Bronchial epithelial cell (primary cell): ENCODE data around the gene PRXL2B. TPM values are rescaled to one million over a fixed set of nuclear protein-coding genes. Genes with fewer than 3 reads are reported as not detected.
A peak's percentile ranks its signal among the peaks of the same experiment; 100 is the strongest.
"Not testable (repeated sequence)": the region's sequence is repeated elsewhere in the genome, so short reads cannot be mapped to it uniquely, and the experiment has no call there.

Experiments used
- DNase-seq: peaks from one replicate; pipeline ENCODE4 v3.0.0-alpha.2; 2010; ENCODE audit warnings: low read depth
- FAIRE-seq: peaks from 2 replicates; lab custom pipeline; 2011; peaks lifted over from hg19 to GRCh38; lab: Jason Lieb, UNC
- H3K27me3 ChIP-seq: 2 replicates; pipeline ENCODE4 v1.5.1; 2011; ENCODE audit warnings: low read length; ENCODE audit not compliant: control insufficient read depth, insufficient read depth
- H3K36me3 ChIP-seq: 2 replicates; pipeline ENCODE4 v1.5.1; 2011; ENCODE audit warnings: low read length; ENCODE audit not compliant: control insufficient read depth, insufficient read depth
- H3K4me3 ChIP-seq: 2 replicates; pipeline ENCODE4 v1.5.1; 2011; ENCODE audit warnings: mild to moderate bottlenecking, low read depth, low read length, control low read depth
- CTCF ChIP-seq: IDR thresholded peaks from 2 replicates; pipeline ENCODE4 v1.5.1; 2011; ENCODE audit warnings: mild to moderate bottlenecking, moderate library complexity, low read length, control low read depth, inconsistent platforms; ENCODE audit not compliant: insufficient read depth, severe bottlenecking
- total RNA-seq: library from RNA; depleted of rRNA; stranded (reverse); fragments of >200 nt; gene quantifications from 2 replicates; pipeline ENCODE4 v1.2.1, GENCODE V29; 2014

PRXL2B gene
- total RNA-seq, 1 donor from 2014 or later: 6.8 TPM

GRCh38 chr1:2551544-2551943, 35.0 kb upstream of the PRXL2B start:
- DNase-seq, H3K27me3 ChIP-seq, H3K4me3 ChIP-seq, FAIRE-seq, H3K36me3 ChIP-seq: not testable (repeated sequence)

- FAIRE-seq: no peak
- TF ChIP-seq CTCF: no peak
- no peak overlapping the region for H3K4me3 ChIP-seq
- no peaks in the 10 kb centered on the region for H3K36me3 ChIP-seq
- no peak for DNase-seq
- no peaks in the 10 kb centered on the region for H3K27me3 ChIP-seq
These were observed 34.4 kb upstream of the PRXL2B start for GRCh38 chr1:2552189-2552588.

- not testable (repeated sequence) for DNase-seq, H3K36me3 ChIP-seq, FAIRE-seq, H3K4me3 ChIP-seq, H3K27me3 ChIP-seq
These were observed 33.5 kb upstream of the PRXL2B start for GRCh38 chr1:2553076-2553475.

- no peaks in the 10 kb centered on the region for H3K27me3 ChIP-seq
- no peak for TF ChIP-seq CTCF
- H3K36me3 ChIP-seq: no peaks in the 10 kb centered on the region
- H3K4me3 ChIP-seq: no peak overlapping the region
- no peak for DNase-seq
- no peak for FAIRE-seq
These were observed 32.5 kb upstream of the PRXL2B start for GRCh38 chr1:2553871-2554620.

- no peak for DNase-seq
- no peaks in the 10 kb centered on the region for H3K36me3 ChIP-seq
- TF ChIP-seq CTCF: peak; percentile 31
- H3K27me3 ChIP-seq: no peaks in the 10 kb centered on the region
- no peak overlapping the region for H3K4me3 ChIP-seq
- FAIRE-seq: no peak
These were observed 31.8 kb upstream of the PRXL2B start for GRCh38 chr1:2554621-2555387.

- Histone ChIP-seq H3K36me3 (no peaks in the 10 kb centered on the region), H3K27me3 (no peaks in the 10 kb centered on the region), H3K4me3 (peak overlapping the region; percentile 50)
- FAIRE-seq (no peak), DNase-seq (no peak)
- TF ChIP-seq CTCF: no peak
These were observed 30.8 kb upstream of the PRXL2B start for GRCh38 chr1:2555634-2556276.
